Tracheal epithelial cell (primary cell): ENCODE results near the gene RRBP1. TPM values are rescaled to one million over a fixed set of nuclear protein-coding genes. Genes with fewer than 3 reads are reported as not detected.

Experiments
- total RNA-seq: library from RNA; depleted of rRNA; stranded (reverse); fragments of >200 nt; gene quantifications from 2 replicates; pipeline ENCODE4 v1.2.1, GENCODE V29; 2014

RRBP1 gene
- 50.9 and 109 TPM in 2 replicates for total RNA-seq

DNA sequence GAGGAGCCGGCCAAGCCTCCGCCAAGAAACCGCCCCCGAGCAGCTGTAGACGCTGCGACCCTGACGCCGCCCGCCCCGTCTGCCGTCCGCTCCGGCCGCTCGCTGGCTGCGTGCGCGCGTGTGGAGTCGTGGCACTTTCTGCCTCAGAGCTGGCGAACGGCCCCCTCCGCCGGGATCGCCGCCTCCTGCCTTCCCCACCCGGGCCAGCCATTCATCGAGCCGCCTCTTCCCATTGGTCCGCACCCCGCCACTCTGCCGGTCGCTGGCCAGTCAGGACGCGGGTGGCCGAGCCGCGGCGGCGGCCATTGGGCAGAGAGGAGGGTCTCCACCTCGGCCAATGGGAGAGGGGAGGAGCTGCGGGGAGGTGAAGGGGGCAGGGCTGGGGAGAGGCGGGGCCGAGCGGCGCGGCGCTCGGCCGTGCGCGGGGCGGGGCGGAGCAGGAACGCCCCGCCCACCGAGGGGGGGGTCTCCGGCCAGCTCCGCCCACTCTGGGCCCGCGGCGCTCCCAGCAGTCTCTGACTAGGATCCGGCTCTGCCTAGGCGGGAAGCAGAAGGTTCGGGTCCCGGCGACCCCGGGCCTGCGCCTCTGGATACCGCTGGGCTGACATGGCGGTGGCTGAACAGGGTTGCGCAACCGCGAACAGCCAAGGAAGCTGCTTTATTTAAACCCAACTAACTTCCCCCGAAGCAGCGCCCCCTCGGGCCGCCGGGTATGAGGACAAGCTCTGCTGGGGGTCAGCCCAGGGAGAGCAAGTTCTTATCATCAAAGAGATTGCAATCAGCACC is at the start of gene RRBP1:
Gene RRBP1 (minus strand): TSS at position 140 of the 786 bp plus-strand sequence. CDS start 21,735 bp downstream, outside the sequence.

GRCh38 chr20:17699931-17700351 is 17.9 kb upstream of the RRBP1 start, which contains the start of gene BANF2:
BANF2 (plus strand) TSS chr20:17699966; CDS start chr20:17725026, 25,060 bp downstream.

GRCh38 chr20:17569616-17570346 is 112.3 kb downstream of the RRBP1 start, which contains the start of gene DSTN:
DSTN (plus strand) TSS chr20:17570075; CDS start chr20:17570209, 134 bp downstream.

Other genes with a start within 250 kb of the RRBP1 start
- 3.1 and 6.0 TPM in 2 replicates for gene BFSP1, start 150.9 kb downstream of the RRBP1 start, total RNA-seq
- 230 and 280 TPM in 2 replicates for gene DSTN, start 112.2 kb downstream of the RRBP1 start, total RNA-seq
- not detected in 2 replicates for gene BANF2, start 17.7 kb upstream of the RRBP1 start, total RNA-seq